ENCODE measurements around the gene STX4.

Gene STX4, protein sequence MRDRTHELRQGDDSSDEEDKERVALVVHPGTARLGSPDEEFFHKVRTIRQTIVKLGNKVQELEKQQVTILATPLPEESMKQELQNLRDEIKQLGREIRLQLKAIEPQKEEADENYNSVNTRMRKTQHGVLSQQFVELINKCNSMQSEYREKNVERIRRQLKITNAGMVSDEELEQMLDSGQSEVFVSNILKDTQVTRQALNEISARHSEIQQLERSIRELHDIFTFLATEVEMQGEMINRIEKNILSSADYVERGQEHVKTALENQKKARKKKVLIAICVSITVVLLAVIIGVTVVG

DNA sequence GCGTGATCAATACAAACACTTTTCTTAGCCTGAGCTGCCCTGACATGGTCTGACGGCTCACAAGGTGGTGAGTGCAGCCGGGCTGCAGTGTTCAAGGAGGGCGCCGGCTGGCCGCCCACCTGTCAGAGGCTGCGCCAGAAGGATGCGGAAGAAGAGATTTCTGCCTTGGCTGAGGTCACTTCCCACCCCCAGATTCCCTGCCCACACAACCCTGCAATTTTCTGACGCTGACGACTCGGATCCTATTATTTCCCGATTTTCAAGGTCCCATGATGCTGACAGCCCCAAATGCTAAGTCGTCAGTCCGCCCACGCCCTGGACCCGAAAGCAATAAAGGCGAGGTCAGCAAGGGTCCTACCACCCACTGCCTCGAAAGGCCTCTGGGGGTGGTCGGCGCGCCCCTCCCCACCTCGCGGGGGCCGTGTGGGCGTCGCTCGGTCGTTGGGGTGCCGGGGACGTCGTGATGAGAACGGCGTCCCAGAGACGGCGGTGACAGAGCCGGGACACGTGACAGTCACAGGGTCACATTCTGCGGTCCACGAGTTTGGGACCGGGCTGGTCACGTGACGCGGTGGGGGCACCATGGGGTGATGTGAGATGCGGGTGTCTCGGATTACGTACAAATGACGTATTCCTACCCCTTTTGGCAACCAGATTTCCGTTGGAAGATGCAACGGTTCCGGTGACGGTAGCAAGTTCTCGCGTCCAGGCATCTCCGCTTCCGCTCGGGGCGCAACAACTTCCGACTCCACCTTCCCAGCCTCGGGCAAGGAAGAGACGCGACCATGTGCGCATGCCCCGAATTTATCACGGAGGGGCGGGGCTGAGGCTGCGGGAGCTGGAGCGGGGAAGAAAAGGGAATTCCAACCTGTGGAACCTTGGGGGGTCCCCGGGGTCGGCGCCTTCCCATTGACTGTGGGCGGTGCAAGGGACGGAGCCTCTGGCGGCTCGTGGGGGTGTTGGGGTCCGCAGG, at the start of gene STX4:
STX4 (plus strand) TSS at position 823 of the 973 bp plus-strand sequence. CDS start 248 bp downstream, outside the sequence.
- peak; percentile 97 to 98 for DNase-seq

DNA sequence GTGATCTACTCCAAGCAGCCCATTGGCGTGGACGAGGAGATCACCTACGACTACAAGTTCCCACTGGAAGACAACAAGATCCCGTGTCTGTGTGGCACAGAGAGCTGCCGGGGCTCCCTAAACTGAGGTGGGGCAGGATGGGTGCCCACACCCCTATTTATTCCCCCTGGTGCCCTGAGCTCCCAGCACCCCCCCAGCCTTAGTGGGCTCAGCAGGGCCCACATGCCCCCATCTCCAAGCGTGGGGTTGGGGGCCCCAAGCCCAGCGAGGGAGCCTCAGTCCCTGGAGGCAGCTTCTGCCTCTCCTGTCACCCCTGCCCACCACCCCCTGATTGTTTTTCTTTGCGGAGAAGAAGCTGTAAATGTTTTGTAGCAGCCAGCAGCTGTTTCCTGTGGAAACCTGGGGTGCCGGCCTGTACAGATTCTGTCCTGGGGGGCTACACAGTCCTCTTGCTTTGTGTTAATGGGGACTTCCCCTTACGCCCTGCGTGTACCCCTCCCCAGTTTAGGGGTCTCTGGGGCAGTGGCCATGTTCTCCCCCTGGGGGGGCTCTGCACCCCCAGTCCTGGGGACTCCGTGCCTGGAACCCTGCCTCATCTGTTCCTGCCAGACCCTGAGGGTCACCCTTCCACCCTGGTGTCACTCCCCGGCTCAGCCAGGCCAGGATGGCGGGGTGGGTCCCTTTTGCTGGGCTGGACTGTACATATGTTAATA, 49.3 kb upstream of the STX4 start:
- no peak for DNase-seq

DNA sequence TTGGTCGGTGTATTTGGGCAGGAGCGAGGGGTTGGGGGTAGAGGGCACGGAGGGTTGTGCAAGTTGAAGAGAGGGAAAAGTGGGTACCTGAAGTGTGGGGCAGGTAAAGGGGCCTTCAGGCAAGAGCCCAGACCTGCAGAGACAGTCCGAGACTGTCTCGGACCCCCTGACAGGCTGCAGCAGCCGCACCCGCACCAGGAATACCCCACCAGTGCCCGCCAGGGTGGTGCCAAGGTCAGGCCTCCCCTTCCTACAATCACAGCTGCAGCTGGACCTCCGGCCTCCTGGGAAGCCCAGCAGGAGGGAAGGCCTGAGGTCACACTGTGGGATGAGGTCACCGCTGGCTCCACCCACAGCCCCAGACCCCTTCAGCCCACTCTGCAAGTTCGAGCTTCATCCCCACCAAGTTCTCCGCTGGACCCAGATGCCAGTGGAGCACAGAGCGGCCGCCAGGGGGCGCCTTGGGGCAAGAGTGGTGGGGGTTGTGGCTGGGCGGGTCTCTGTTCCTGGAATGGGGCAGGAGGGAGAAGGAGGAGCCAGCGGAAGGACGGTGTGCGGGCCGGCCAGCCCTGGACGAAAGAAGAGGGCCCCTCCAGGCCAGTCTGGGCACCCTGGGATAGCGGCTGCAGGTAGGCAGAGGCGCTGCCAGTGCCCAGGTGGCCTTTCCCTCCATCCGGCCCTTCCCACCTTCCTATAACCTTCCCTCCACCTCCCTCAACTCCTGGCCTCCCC, 48.5 kb upstream of the STX4 start, which contains the start of gene HSD3B7:
HSD3B7 (plus strand) TSS at position 539 of the 732 bp plus-strand sequence. CDS start 452 bp downstream, outside the sequence.
- peak; percentile 89 to 90 for DNase-seq

GRCh38 chr16:30985401-30986128, 47.8 kb upstream of the STX4 start:
- DNase-seq = no peak

DNA sequence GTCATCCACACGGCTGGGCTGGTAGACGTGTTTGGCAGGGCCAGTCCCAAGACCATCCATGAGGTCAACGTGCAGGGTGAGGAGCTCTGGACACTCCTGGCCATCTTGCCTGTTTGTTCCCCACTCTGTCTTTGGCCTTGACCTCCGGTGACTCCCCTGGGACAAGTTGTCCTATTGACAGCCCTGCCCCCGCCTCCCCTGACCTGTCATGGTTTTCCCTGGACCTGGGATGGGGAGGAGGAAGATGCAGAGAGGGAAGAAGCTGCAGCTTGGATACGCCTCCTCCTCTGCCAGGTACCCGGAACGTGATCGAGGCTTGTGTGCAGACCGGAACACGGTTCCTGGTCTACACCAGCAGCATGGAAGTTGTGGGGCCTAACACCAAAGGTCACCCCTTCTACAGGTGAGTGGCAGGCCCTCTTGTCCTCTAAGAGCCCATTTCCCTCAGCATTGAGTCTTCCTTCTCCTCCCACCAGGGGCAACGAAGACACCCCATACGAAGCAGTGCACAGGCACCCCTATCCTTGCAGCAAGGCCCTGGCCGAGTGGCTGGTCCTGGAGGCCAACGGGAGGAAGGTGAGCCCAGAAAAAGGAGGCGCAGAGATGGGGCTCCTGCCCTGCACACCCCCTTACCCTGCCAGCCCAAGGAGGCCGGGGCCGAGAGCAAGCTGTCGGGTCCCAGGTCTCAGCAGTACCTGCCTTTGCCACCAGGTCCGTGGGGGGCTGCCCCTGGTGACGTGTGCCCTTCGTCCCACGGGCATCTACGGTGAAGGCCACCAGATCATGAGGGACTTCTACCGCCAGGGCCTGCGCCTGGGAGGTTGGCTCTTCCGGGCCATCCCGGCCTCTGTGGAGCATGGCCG, 47.0 kb upstream of the STX4 start:
- DNase-seq = no peak

DNA sequence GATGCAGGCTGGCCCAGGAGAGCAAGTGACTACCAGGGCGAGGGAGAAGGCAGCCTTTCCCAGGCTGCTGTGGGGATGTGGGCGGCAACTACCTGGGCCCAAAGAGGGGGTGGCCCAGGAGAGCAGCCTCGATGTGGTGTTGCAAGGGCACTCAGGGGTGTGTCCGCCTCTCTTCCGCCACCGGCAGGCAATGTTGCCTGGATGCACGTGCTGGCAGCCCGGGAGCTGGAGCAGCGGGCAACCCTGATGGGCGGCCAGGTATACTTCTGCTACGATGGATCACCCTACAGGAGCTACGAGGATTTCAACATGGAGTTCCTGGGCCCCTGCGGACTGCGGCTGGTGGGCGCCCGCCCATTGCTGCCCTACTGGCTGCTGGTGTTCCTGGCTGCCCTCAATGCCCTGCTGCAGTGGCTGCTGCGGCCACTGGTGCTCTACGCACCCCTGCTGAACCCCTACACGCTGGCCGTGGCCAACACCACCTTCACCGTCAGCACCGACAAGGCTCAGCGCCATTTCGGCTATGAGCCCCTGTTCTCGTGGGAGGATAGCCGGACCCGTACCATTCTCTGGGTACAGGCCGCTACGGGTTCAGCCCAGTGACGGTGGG, 45.7 kb upstream of the STX4 start:
- no peak for DNase-seq

- DNase-seq = no peak
These were observed 43.8 kb upstream of the STX4 start for GRCh38 chr16:30989469-30990047.

GRCh38 chr16:30990105-30990504, 43.3 kb upstream of the STX4 start:
- DNase-seq = no peak

DNA sequence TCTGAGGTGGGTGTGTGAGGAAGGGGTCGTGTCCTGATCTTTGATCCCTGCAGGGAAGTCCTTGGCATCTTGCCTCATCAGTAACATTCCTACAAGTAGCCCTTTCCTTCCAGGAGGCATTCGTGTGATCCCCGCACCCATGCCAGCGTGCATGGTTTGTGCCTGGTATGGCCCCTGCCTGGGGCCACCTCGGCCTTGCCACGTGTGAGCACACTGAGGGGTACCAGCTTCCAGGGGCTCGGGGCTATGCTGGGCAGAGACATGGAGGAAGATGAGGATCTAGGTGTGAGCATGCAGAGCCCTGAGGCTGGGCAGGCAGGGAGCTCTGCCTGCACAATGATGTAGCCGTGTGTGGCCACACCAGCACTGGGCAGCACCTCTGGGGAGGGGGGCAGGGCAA, 42.3 kb upstream of the STX4 start:
- DNase-seq = no peak

GRCh38 chr16:30992276-30992780, 41.0 kb upstream of the STX4 start:
- DNase-seq = no peak

GRCh38 chr16:30992931-30993816, 40.2 kb upstream of the STX4 start:
- DNase-seq = no peak

DNA sequence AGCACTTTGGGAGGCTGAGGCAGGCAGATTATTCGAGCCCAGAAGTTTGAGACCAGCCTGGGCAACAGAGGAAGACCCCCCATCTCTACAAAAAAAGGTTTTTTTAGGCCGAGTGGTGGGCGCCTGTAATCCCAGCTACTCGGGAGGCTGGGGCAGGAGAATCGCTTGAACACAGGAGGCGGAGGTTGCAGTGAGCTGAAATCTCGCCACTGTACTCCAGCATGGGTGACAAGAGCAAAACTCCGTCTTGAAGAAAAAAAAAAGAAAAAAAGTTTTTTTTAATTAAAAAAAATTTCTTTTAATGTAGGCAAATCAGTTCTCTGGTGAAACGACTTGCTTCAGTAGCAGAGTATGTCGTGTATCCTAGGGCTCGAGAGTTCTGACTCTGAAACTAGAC, 37.4 kb upstream of the STX4 start:
- DNase-seq = no peak

- DNase-seq = no peak
These were observed 36.9 kb upstream of the STX4 start for GRCh38 chr16:30996324-30996984.

DNA sequence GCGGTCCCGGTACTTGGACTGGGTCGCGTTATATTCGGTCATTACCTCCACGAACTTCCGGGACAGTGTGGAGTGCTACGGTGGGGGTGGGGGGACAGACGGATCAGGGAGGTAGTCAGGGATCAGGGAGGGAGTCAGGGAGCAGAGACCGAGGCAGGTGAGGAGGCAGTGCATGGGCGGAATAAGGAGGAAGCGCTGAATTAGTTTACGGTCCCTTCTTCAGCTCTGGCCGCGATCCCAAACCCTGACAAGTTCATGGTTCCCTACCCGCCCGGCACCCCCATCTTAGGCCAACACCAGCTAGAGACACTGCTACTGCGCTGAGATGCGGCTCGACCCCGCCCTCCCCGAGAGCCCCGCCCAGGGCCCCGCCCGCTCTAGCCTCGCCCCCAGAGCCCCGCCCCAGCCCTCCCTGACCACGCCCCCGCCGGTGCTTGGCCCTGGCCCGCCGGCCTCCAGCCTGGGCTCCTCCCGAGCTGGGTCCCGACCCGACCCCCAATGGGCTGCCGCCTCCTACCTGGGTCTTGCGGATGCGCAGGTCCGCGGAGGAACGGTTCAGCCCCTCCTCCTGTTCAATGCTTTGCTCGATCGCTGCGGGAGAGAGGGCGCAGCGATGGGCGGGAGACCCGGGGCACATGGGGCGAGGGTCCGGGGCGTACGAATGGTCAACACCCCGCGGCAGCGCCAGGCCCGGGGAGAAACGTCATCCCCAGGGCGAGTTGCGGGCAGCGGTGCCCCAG, 36.2 kb upstream of the STX4 start:
- DNase-seq = peak; percentile 82 to 85

- DNase-seq = no peak
These were observed 35.3 kb upstream of the STX4 start for GRCh38 chr16:30997725-30998711.

Measured in stimulated activated CD4-positive, alpha-beta T cell treated with anti-CD3 and anti-CD28 coated beads, Interleukin-2, amount 100 ng/mL, for 24 hours (primary cell).